Middle frontal gyrus (tissue), 1 donor: ENCODE measurements around the gene SNRK.

Experiments used
- DNase-seq: peaks from one replicate; pipeline ENCODE4 v3.0.0-alpha.2; 2015; ENCODE audit warnings: low spot score; ENCODE audit errors: extremely low spot score

The SNRK gene

GRCh38 chr3:43286115-43286840 is at the start of gene SNRK:
Gene SNRK (plus strand): TSS chr3:43286540. CDS start chr3:43303204, 16,664 bp downstream.
- peak; percentile 80 for DNase-seq

DNA sequence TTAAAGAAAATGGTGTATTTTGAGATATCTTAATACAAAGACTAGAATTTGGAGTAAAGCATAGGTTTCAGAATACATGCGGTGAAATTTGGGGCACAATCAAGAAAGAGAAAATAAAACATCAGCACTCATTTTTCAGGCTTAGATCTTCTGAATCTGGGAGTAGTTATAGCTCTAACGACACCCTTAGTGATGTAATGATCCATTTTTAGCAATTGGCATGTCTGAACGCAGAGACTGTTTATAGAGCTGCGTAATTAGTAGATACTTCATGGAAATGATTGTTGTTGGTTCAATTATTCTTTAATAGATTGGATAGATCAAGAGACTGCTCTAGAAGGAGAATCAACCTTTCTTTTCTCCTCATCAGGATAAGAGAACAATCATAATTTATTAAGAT is 47.5 kb upstream of the SNRK start:
- DNase-seq: no peak

DNA sequence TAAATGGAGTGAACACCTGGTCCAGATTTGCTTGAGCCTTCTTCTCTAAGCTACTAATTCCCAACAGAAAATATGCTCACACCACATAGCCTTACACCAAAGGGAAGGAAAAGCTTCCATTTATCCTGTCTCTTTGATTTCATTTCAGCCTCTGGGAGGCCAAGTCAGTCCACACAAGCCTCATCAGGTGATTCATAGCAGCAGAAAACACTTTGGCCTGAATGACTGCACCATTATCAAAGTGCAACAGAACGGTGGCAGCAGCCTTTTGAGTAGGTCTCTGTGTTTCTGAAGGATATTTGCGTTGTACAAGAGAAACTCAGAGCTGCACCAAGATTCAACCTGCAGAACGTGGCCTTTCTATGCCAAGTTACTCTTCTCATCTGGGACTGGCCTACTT is 46.6 kb upstream of the SNRK start:
- DNase-seq: no peak

DNA sequence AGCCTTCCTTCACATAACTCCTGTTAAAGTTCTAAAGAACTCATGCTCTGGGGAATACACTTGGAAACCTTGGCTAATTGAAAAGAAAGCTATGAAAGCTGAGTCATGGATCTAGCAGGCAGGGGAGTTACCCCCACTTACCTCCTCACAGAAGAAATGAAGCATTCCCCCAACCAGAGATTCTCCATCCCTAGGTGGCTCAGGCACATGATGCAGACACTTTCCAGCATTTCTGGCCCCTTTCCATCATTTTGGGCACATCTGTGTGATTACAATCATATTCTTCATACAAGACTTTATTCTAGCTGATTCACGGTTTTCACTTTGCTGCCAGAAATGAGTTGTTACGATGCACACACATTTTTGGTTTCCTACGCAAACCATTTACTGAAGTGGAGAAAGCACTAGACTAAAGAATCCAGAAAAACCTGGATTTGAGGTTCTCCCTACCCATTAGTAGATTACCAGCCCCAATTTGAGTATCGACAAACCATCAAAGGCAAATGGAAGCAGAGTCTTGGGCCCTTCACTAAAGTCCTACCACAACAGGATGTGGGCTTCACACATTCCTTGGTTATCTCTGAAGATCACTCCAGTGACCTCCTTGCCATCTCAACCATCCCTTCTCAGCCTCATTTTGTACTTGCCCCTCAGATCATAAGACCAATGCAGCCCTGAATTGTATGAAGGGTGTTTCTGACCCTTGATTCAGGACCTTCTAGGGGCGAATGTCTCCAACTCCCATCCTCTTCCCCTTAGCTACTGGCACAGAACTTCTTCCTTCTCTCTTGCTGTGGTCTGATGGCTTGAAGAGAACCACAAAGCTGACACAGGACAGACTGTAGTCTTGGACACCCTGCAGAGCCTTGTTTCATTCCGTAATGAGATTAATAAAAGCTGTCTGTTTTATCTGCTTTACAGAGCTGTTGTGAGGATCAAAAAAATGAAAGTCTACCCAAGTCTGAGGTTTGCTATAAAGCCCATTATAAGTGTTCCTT is 42.5 kb upstream of the SNRK start:
- DNase-seq: no peak

GRCh38 chr3:43244694-43245093 is 41.6 kb upstream of the SNRK start:
- no peak for DNase-seq

DNA sequence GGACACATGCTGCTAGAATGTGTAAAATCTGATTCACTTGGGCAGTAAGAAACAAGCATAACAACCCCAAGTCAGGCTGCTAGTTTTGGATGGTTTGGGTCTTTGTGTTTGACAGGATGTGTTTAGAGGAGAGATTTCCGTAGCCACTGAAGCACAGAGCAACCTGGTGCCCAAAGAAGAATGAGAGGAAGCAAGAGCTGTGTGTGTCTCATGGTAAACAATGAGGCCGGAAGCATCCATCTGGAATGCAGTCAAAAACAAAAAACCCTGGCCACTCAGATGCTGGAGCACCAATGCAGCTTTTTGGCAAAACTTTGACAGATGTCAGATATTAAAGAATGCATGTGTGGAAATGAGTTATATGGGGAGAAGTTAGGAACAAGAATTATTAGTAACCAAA is 39.4 kb upstream of the SNRK start:
- DNase-seq: no peak

DNA sequence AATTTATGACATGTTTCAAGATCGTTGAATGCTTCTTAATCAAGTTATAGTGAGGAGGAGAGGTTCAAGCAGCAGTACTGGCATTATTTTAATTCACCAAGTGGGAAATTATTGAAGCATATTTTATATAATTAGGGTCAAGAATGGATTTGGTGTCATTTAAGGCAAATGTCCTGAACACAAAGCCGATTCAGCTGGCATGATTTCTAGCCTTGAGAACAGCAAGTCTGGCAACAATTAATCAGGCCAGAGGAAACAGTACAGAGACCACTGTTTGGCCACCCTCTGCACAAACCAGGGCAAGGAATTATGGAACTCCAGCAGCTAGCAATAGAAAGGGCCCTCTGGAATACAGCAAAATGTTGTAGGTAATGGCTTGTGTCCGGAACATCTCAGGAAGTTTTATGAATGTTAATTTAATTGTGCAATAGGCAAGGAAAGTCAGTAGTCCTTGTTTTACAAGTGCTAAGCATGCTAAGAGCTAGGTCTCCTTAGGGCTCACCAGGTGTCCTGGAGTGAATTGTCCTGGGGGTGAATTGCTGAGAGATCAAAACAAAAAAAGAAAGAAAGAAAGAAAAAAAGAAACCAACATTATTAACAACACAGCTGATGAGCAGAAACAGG is 38.7 kb upstream of the SNRK start:
- no peak for DNase-seq

DNA sequence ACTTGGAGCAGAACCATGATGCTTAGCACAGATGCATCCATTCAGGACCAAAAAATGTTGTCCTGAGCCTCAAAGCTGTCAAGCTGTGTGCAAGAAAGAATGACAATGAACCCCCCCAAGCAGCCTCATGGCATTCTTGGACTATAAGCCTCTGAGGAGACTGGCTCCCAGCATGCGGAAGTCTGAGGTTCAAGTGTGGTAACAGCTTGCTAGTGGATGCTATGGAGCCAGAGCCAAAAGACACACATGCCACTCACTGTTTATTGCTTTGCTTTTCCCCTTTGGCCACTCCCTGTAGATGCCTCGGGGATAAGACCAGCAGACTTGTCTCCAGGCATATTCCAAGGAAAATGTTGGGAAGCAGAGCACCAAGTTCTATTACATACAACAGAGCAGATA is 38.2 kb upstream of the SNRK start:
- DNase-seq: no peak

- DNase-seq: no peak
Observed at GRCh38 chr3:43248973-43249372, 37.4 kb upstream of the SNRK start.

DNA sequence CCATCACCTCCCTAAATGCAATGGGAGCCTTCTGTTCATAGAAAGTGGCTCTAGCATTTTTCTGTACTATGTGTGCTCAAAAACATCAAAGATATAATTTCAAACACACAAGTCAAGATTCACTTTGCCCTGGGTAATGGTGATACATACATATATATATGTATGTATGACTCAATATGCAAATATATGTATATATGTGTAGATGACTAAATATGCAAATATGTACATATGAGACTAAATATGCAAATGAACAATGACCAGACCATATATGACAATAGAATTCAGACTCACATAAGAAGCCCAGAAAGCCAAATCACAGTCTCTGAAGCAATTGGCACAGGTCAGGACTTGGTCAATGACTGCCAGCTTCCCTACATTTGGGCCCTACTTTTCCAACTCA is 36.9 kb upstream of the SNRK start:
- DNase-seq: no peak

GRCh38 chr3:43253294-43253693 is 33.0 kb upstream of the SNRK start:
- DNase-seq: no peak

DNA sequence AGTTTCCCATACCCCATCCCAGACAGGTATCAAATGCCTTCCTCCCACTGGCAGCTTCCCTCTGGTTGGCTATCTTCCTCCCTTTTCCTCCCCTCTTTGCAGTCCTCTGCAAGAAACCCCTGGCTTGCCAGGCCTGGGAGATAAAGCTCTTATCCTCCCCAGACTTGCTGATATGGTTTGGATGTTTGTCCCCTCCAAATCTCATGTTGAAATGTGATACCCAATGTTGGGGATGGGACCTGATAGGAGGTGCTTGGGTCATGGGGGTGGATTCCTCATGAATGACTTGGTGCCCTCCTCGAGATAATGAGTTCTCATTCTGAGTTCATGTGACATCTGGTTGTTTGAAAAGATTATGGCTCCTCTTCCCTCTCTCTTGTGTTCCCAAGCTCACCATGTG is 32.2 kb upstream of the SNRK start:
- no peak for DNase-seq

GRCh38 chr3:43255662-43256061 is 30.7 kb upstream of the SNRK start:
- no peak for DNase-seq

- no peak for DNase-seq
Observed at GRCh38 chr3:43256714-43257461, 29.5 kb upstream of the SNRK start.

DNA sequence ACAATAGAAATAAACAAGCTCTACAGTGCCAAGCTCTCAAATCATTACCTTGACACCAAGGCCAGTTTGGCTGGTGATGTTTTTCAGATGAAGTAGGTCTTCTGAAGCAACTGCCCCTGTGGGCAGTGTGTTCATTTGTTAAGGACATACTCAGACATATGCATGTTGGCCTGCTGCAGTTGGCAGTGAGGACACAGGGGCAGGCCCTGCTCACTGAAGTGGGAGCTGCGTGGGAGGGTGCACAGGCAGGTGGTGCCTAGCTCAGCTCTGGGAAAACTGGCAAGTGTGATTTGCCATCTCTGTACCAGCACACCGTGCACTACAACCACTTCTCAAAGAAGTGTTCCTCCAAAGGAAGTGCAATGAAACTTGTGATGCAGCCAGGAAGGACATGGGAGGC is 28.5 kb upstream of the SNRK start:
- no peak for DNase-seq

- DNase-seq: no peak
Observed at GRCh38 chr3:43259626-43260025, 26.7 kb upstream of the SNRK start.

GRCh38 chr3:43260412-43260811 is 25.9 kb upstream of the SNRK start:
- no peak for DNase-seq

DNA sequence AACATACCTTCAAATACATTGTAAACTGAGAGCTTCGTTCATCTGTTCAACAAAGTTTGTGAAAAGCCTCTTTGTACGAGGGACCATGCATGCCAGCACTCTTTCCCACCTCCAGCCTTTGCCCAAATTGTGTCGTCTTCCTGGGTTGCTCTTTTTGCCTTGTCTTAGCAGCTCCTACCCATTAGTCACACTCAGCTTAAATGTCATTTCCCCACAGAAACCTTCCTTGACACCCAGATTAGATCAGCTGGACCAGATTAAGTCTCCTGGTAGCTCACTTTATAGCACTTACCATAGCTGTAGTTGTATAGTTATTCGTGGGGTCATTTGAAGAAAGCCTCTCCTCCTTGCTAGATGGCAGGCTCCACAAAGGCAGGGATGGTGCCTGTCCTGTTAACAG is 24.1 kb upstream of the SNRK start:
- no peak for DNase-seq

- DNase-seq: no peak
Observed at GRCh38 chr3:43266451-43266850, 19.9 kb upstream of the SNRK start.

DNA sequence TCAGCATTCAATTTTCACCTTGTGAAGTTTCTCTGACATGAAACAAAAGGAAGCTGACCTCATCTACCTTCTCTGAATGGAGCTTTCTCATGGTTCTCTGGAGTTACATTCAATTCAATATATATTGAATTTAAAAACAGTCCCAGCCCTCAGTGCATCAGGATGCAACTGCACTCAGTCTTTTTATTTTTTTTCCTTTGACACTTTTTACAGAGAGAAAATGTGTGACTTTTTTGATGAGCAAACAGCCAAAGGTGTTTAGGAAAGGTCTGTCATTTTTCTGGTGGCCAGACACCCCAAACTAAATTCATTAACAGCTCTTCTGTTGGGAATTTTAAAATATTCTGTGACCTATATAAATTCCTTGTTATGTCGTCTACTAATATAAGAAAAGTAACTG is 19.3 kb upstream of the SNRK start:
- DNase-seq: no peak

DNA sequence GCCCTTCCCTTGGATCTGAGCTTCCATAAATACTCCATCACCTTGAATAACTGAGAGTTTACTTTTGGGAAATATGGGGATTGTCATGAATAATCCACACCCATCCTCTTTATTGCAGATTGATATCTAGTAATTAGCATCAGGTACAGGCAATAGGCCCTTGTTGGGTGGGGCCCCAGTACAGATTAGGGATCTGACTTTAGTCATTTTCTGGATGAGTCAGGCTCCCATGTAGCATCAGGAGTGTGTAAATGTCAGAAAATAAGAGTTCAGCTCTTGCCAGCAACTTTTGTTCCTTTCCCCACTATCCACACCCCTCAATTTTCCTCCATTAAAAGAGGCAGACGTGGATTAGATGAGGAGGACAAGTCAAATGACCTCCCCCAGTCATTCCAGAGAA is 17.7 kb upstream of the SNRK start:
- no peak for DNase-seq
